Caco-2 (cell line): Measurements from ENCODE around the gene HECTD3. TPM values are rescaled to one million over a fixed set of nuclear protein-coding genes. Genes with fewer than 3 reads are reported as not detected.

Source experiments
- BruUV-seq: library from RNA; stranded (reverse); fragments of 400-500 nt; replicated peaks from 2 replicates; lab custom pipeline; 2021; lab: Mats Ljungman, UMichigan
- CTCF ChIA-PET: fragments of 300-600 bp; sonication (Branson Sonifier 250); formaldehyde crosslinking; loops from one replicate; lab custom pipeline; 2022; ENCODE audit warnings: antibody characterized with exemption; lab: Charles Lee
- POLR2A ChIA-PET: fragments of 300-600 bp; sonication (Branson Sonifier 250); formaldehyde crosslinking; loops from one replicate; lab custom pipeline; 2022; ENCODE audit warnings: antibody characterized with exemption; lab: Charles Lee
- DNase-seq, 2 experiments: peaks; one replicate each; pipeline versions ENCODE4 v3.0.0 to v3.0.0-alpha.2; 2020 to 2022
- H3K27me3 ChIP-seq: replicated peaks from 2 replicates; pipeline ENCODE4 v1.6.0; 2011; ENCODE audit warnings: low read length; ENCODE audit not compliant: control insufficient read depth, insufficient read depth
- H3K36me3 ChIP-seq: 2 replicates; pipeline ENCODE4 v1.5.1; 2011; ENCODE audit warnings: low read length; ENCODE audit not compliant: control insufficient read depth, insufficient read depth
- H3K4me1 ChIP-seq: fragments of 250-450 bp; sonication (Bioruptor Pico); 2 replicates; pipeline ENCODE4 v1.5.1; 2020; ENCODE audit warnings: mild to moderate bottlenecking
- H3K4me3 ChIP-seq: 2 replicates; pipeline ENCODE4 v1.5.1; 2011; ENCODE audit warnings: low read depth, mild to moderate bottlenecking, control low read depth, low read length
- H3K9me3 ChIP-seq: fragments of 250-450 bp; sonication (Bioruptor Pico); 2 replicates; pipeline ENCODE4 v1.5.1; 2020; ENCODE audit warnings: mild to moderate bottlenecking, moderate library complexity
- H3K27ac Mint-ChIP-seq: one replicate; pipeline ENCODE4 v1.8.0; 2022; ENCODE audit warnings: mixed read lengths; ENCODE audit not compliant: unreplicated experiment
- H3K27me3 Mint-ChIP-seq: one replicate; pipeline ENCODE4 v1.8.0; 2022; ENCODE audit warnings: mixed read lengths; ENCODE audit not compliant: insufficient read depth, unreplicated experiment
- H3K36me3 Mint-ChIP-seq: one replicate; pipeline ENCODE4 v1.8.0; 2022; ENCODE audit warnings: mild to moderate bottlenecking, mixed read lengths; ENCODE audit not compliant: insufficient read depth, unreplicated experiment
- H3K4me1 Mint-ChIP-seq: one replicate; pipeline ENCODE4 v1.8.0; 2022; ENCODE audit warnings: low read depth, mixed read lengths; ENCODE audit not compliant: unreplicated experiment
- H3K4me3 Mint-ChIP-seq: one replicate; pipeline ENCODE4 v1.8.0; 2022; ENCODE audit warnings: mild to moderate bottlenecking, moderate library complexity, mixed read lengths; ENCODE audit not compliant: unreplicated experiment
- H3K9me3 Mint-ChIP-seq: one replicate; pipeline ENCODE4 v1.8.0; 2022; ENCODE audit warnings: mixed read lengths; ENCODE audit not compliant: unreplicated experiment
- intact Hi-C: fragments of 100-400 bp; cut with micrococcal nuclease; formaldehyde crosslinking; loops from one replicate; pipeline ENCODE4 v1.10.0; 2022; ENCODE audit not compliant: unreplicated experiment
- total RNA-seq: library from RNA; stranded (reverse); gene quantifications from 2 replicates; pipeline ENCODE4 v1.2.3, GENCODE V29; 2022
- TF ChIP-seq, protein P1 (sequence below), 2 experiments: fragments of 200-600 bp in 1 of 2; IDR thresholded peaks; 1 replicate in 1 of 2; 2 replicates in 1 of 2; pipeline versions ENCODE4 v1.5.1 to v1.8.0; 2011 to 2022; ENCODE audit warnings: antibody characterized with exemption in 1 of 2, control low read depth in 1 of 2, inconsistent platforms in 1 of 2, low read depth in 1 of 2, low read length in 1 of 2, mild to moderate bottlenecking in 1 of 2, moderate library complexity in 1 of 2; ENCODE audit not compliant: insufficient read depth in 1 of 2, severe bottlenecking in 1 of 2, unreplicated experiment in 1 of 2

The HECTD3 gene
- total RNA-seq, 1 experiment from 2014 or later: 29.4 TPM

DNA sequence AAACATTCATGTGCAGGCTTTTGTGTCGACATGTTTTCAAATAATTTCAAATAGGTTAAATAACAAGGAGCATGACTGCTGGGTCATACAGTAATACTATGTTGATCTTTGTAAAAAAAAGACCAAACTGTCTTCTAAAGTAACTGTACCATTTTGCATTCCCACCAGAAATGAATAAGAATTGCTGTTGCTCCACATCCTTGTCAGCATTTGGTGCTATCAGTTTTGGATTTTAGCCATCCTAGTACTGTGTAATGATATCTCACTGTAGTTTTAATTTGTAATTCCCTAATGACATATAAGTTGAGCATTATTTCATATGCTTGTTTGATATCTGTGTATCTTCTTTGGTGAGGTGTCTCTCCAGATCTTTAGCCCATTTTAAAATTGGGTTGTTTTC lies 12.5 kb upstream of the HECTD3 start:
- TF ChIP-seq, protein P1, sequence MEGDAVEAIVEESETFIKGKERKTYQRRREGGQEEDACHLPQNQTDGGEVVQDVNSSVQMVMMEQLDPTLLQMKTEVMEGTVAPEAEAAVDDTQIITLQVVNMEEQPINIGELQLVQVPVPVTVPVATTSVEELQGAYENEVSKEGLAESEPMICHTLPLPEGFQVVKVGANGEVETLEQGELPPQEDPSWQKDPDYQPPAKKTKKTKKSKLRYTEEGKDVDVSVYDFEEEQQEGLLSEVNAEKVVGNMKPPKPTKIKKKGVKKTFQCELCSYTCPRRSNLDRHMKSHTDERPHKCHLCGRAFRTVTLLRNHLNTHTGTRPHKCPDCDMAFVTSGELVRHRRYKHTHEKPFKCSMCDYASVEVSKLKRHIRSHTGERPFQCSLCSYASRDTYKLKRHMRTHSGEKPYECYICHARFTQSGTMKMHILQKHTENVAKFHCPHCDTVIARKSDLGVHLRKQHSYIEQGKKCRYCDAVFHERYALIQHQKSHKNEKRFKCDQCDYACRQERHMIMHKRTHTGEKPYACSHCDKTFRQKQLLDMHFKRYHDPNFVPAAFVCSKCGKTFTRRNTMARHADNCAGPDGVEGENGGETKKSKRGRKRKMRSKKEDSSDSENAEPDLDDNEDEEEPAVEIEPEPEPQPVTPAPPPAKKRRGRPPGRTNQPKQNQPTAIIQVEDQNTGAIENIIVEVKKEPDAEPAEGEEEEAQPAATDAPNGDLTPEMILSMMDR (IDR thresholded peaks at IDR 0.05; ENCODE audit: insufficient read depth in 1 of 2, low read depth in 1 of 2, low read length in 1 of 2, severe bottlenecking in 1 of 2, unreplicated experiment in 1 of 2): no peak
- Histone ChIP-seq H3K27me3 (no peaks in the 10 kb centered on the region), H3K9me3 (no peaks in the 10 kb centered on the region), H3K4me3 (no peak overlapping the region), H3K36me3 (no peaks in the 10 kb centered on the region), H3K4me1 (no peaks in the 10 kb centered on the region)
- no peaks in the 10 kb centered on the region for H3K4me1 Mint-ChIP-seq
- POLR2A ChIA-PET: no interaction called here
- H3K27ac Mint-ChIP-seq: no peak overlapping the region
- DNase-seq: no peak
- intact Hi-C loops: no loop called here
- no peaks in the 10 kb centered on the region for H3K9me3 Mint-ChIP-seq
- no peak overlapping the region for H3K4me3 Mint-ChIP-seq
- CTCF ChIA-PET: no interaction called here
- no peaks in the 10 kb centered on the region for H3K27me3 Mint-ChIP-seq
- no peaks in the 10 kb centered on the region for H3K36me3 Mint-ChIP-seq
- no TSS peak for BruUV-seq

DNA sequence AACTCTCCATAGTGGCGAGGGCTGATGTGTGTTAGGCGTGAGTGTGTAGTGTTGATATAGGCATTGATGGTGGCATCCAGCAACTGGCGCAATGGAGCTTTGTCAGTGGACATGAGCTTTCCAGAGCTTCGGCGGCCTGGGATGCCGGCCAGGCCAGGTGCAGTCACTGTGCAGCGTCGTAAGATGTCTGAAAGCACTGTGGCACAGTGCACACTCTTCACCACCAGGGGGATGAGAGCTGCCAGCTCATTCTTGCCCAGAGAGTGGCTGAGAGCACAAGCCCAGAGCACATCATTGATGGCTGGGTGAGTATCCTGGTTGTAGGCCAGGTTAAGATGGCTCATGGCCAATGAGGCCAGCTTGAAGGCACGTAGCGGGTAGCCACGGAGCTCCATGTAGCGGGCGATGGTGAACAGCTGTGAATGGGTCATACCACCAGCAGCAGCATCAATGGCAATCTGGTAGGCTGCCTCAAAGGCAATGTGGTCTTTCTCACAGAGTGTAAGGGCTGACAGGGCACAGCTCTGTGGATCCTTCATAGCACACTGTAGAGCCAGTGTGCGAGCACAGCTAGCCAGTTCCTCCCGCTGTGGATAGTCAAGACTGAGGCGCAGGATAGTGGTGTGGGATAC lies 7.6 kb upstream of the HECTD3 start:
- TF ChIP-seq, protein P1 (IDR thresholded peaks at IDR 0.05; ENCODE audit: insufficient read depth in 1 of 2, low read depth in 1 of 2, low read length in 1 of 2, severe bottlenecking in 1 of 2, unreplicated experiment in 1 of 2): peak; percentile 65 to 86
- no peaks in the 10 kb centered on the region for H3K4me1 ChIP-seq
- H3K36me3 ChIP-seq: no peaks in the 10 kb centered on the region
- Mint-ChIP-seq H3K4me3 (no peak overlapping the region), H3K9me3 (no peaks in the 10 kb centered on the region), H3K36me3 (peaks cover 10% of the 10 kb centered on the region), H3K27me3 (no peaks in the 10 kb centered on the region), H3K27ac (no peak overlapping the region), H3K4me1 (no peaks in the 10 kb centered on the region)
- peak; percentile 56 to 63 for DNase-seq
- intact Hi-C loops: loop anchor here (1.0 to 10.0 kb wide), 4 partner anchors 186 to 556 kb away; partner anchors contain the start of gene ZSWIM5
- ChIA-PET POLR2A (interaction anchor here (0.5 kb wide), 1 partner anchor 285 kb away, joined by 4 read pairs; no protein-coding TSS in a partner anchor), CTCF (interaction anchor here (0.5 to 2.3 kb wide), 10 partner anchors 12 to 474 kb away, joined by 3 to 16 read pairs (median 5); no protein-coding TSS in a partner anchor)
- BruUV-seq: no TSS peak
- H3K9me3 ChIP-seq: no peaks in the 10 kb centered on the region
- H3K4me3 ChIP-seq: no peak overlapping the region
- H3K27me3 ChIP-seq: no peaks in the 10 kb centered on the region

DNA sequence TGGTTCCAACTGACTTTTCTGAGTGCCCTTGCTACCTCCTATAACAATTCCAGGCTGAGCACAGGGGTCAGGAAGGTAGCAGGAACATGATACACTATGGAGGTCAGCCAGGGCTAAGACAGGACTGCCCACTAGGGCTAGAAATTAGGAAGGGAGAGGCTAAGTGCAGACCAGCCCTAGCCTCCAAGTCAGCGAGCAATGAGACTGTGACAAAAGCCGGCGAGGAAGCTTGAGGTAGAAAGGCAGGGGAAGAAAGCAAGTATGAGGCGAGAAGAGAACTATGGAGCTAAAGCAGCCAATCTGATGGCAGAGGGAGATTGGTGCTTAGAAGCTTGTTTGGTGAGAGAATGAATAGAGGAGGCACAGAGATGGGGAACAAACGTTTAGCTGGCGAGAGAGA lies 5.6 kb upstream of the HECTD3 start:
- H3K27me3 Mint-ChIP-seq: no peaks in the 10 kb centered on the region
- intact Hi-C loops: loop anchor here (10.0 kb wide), 2 partner anchors 188 to 558 kb away; partner anchors contain the start of gene ZSWIM5
- no peak overlapping the region for H3K4me3 Mint-ChIP-seq
- H3K4me1 Mint-ChIP-seq: no peaks in the 10 kb centered on the region
- TF ChIP-seq, protein P1 (IDR thresholded peaks at IDR 0.05; ENCODE audit: insufficient read depth in 1 of 2, low read depth in 1 of 2, low read length in 1 of 2, severe bottlenecking in 1 of 2, unreplicated experiment in 1 of 2): no peak
- H3K9me3 ChIP-seq: no peaks in the 10 kb centered on the region
- DNase-seq: no peak
- no peaks in the 10 kb centered on the region for H3K4me1 ChIP-seq
- no TSS peak for BruUV-seq
- H3K9me3 Mint-ChIP-seq: no peaks in the 10 kb centered on the region
- H3K36me3 Mint-ChIP-seq: peaks cover 15% of the 10 kb centered on the region
- no peaks in the 10 kb centered on the region for H3K27me3 ChIP-seq
- ChIA-PET CTCF (interaction anchor here (2.3 kb wide), 1 partner anchor 283 kb away, joined by 14 read pairs; no protein-coding TSS in a partner anchor), POLR2A (no interaction called here)
- H3K4me3 ChIP-seq: no peak overlapping the region
- H3K27ac Mint-ChIP-seq: no peak overlapping the region
- H3K36me3 ChIP-seq: no peaks in the 10 kb centered on the region
